ENCODE results near the gene WDR87. TPM values are rescaled to one million over a fixed set of nuclear protein-coding genes. Genes with fewer than 3 reads are reported as not detected.

WDR87 gene
- total RNA-seq, result not detected in 2 replicates

DNA sequence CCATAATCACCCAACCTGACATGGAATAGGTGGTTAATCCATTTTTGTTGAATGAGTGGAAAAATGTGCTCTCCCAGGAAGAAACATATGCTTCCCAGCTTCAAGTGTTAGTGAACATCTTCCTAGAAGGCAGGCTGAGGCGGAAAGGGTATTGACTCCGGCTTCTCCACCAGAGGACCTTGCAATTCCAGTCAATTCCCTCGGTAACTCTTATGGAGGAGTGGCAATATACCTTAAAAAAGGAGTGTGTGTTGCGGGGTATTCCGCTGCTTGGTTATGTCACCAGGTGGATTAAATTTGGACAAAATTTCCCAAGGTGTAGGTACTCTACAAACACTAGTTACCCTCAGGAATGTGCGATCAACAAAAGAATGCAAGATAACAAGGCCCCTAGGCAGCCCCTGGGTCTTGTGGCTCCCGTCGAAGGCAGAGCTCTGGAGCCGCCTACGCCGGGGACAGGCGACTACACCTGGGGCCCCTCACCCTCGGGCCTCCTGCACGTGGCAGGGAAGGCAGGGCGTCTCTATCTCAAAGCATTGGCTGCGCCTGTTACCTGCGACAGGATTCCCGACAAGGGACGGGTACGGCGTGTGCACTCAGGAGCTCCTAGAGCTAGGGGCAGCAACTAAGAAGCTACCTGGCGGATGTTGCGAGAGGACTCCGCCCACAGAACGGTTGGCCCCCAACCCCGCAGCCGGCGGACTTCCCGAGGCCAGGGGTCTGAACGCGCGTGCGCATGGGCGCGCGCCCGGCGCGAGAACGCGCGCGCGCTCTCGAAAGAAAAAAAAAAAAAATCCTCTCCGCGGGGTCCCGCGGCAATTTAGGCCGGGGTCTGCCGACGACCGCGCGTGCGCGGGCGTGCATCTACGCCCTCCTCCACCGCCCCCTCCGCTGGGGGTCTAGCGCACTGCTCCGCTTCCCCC is at the start of gene WDR87:
TSS of gene WDR87 (minus strand) at position 649 of the 923 bp plus-strand sequence. CDS start 8,355 bp downstream, outside the sequence.

DNA sequence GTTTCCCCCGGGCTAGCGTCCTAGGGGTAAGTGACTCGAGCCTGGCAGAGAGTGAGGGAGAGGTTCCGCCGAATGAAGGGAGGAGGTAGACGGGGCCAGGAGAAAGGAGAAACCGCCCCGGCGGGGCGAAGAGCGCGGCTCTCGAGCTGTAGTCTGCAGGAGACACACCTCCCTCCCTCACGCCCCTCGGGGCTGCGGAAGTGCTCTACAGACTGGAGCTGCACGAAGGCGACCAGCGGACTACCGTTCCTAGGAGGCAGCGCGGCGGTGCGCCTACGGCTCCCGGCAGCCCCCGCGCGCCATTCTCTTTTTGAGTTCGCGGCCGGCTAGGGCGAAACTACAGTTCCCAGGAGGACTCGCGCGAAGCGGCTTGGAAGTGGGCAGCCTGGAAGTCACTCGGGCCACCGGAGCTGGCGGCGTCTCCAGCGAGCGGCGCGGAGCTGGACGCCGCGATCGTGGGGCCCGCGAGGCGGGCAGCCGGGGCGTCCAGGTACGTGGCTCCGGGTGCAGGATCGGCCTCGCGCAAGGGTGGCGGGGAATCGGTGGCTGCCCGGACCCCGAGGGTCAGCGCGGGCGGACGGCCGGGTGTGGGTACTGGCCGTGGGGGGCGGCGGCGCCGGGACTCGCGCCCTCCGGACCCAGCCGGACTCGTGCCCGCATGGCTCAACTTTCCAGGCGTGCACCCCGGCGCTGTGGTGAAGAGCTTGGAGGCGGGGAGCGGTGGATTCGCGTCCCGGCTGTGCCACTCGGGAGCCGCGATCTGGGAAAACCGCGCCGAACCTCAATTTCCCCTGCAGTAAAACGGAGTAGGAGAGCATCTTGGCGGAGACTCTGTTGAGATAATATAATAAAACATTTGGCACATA is 708 bp upstream of the WDR87 start, which contains the start of gene SIPA1L3:
TSS of gene SIPA1L3 (plus strand) at position 340 of the 866 bp plus-strand sequence. CDS start 174,358 bp downstream, outside the sequence.

Other genes starting within 250 kb of the WDR87 start
- gene ZNF607, start 186.8 kb downstream of the WDR87 start, total RNA-seq, result 1.9 and 3.8 TPM in 2 replicates
- gene ZNF573, start 127.0 kb downstream of the WDR87 start, total RNA-seq, result 3.9 and 5.9 TPM in 2 replicates
- gene SIPA1L3, start 614 bp upstream of the WDR87 start, total RNA-seq, result 13.6 and 14.4 TPM in 2 replicates